PC-3 (cell line): ENCODE measurements around the gene CSF2RB. TPM values are rescaled to one million over a fixed set of nuclear protein-coding genes. Genes with fewer than 3 reads are reported as not detected.

ENCODE experiments used
- ATAC-seq: fragments of 200-7000 bp; cut with Tn5 transposase; 2 replicates; pipeline ENCODE4 v1.9.1; 2020; ENCODE audit warnings: mild to moderate bottlenecking, moderate library complexity
- BruUV-seq: library from RNA; stranded (reverse); fragments of 400-500 nt; replicated peaks from 2 replicates; lab custom pipeline; 2021; lab: Mats Ljungman, UMichigan
- CTCF ChIA-PET: fragments of 300-600 bp; sonication (Branson Sonifier 250); formaldehyde crosslinking; loops from one replicate; lab custom pipeline; 2022; ENCODE audit warnings: antibody characterized with exemption; lab: Charles Lee
- POLR2A ChIA-PET: fragments of 300-600 bp; sonication (Branson Sonifier 250); formaldehyde crosslinking; loops from one replicate; lab custom pipeline; 2022; ENCODE audit warnings: antibody characterized with exemption; ENCODE audit not compliant: unreplicated experiment; lab: Charles Lee
- DNase-seq: peaks from one replicate; pipeline ENCODE4 v3.0.0-alpha.2; 2015
- H2AFZ ChIP-seq: fragments of 300-600 bp; sonication (generic); 2 replicates; pipeline ENCODE4 v1.6.0; 2016; ENCODE audit warnings: antibody characterized with exemption, low read length
- H3F3A ChIP-seq: fragments of 300-600 bp; sonication (generic); one replicate; pipeline ENCODE4 v1.6.0; 2017; ENCODE audit warnings: antibody characterized with exemption, low read length, control low read depth, mild to moderate bottlenecking; ENCODE audit not compliant: unreplicated experiment
- H3K27ac ChIP-seq: fragments of 300-600 bp; sonication (generic); 2 replicates; pipeline ENCODE4 v1.5.1; 2016; ENCODE audit warnings: mild to moderate bottlenecking, low read length
- H3K27me3 ChIP-seq: fragments of 300-600 bp; sonication (generic); 2 replicates; pipeline ENCODE4 v1.6.1; 2016; ENCODE audit warnings: low read length, mixed read lengths
- H3K36me3 ChIP-seq: fragments of 300-600 bp; sonication (generic); 2 replicates; pipeline ENCODE4 v1.6.1; 2016; ENCODE audit warnings: low read depth, mixed run types, low read length, mixed read lengths
- H3K4me1 ChIP-seq: fragments of 300-600 bp; sonication (generic); 2 replicates; pipeline ENCODE4 v1.5.1; 2016; ENCODE audit warnings: low read length; ENCODE audit not compliant: insufficient read depth
- H3K4me2 ChIP-seq: fragments of 300-600 bp; sonication (generic); 2 replicates; pipeline ENCODE4 v1.6.0; 2016; ENCODE audit warnings: low read length
- H3K4me3 ChIP-seq: fragments of 300-600 bp; sonication (generic); 2 replicates; pipeline ENCODE4 v1.5.1; 2016; ENCODE audit warnings: mild to moderate bottlenecking, low read length, mixed read lengths
- H3K79me2 ChIP-seq: fragments of 300-600 bp; sonication (generic); 2 replicates; pipeline ENCODE4 v1.6.1; 2017; ENCODE audit warnings: low read length, mixed read lengths
- H3K9ac ChIP-seq: fragments of 300-600 bp; sonication (generic); 2 replicates; pipeline ENCODE4 v1.6.0; 2016; ENCODE audit warnings: mild to moderate bottlenecking, low read length
- H3K9me2 ChIP-seq: fragments of 300-600 bp; sonication (generic); replicated peaks from 2 replicates; pipeline ENCODE4 v1.6.1; 2016; ENCODE audit warnings: mixed run types, low read length, mixed read lengths
- H3K9me3 ChIP-seq: fragments of 300-600 bp; sonication (generic); 2 replicates; pipeline ENCODE4 v1.6.1; 2016; ENCODE audit warnings: low read length, mixed read lengths
- H4K20me1 ChIP-seq: fragments of 300-600 bp; sonication (generic); 2 replicates; pipeline ENCODE4 v1.6.1; 2016; ENCODE audit warnings: low read length, mixed read lengths
- CTCF ChIP-seq: fragments of 300-600 bp; sonication (generic); conservative IDR thresholded peaks from 2 replicates; pipeline ENCODE4 v1.5.1; 2017; ENCODE audit warnings: antibody characterized with exemption, low read depth, mild to moderate bottlenecking, low read length
- EZH2 ChIP-seq: fragments of 300-600 bp; sonication (generic); IDR thresholded peaks from one replicate; pipeline ENCODE4 v1.6.1; 2017; ENCODE audit warnings: antibody characterized with exemption, mild to moderate bottlenecking, low read length; ENCODE audit not compliant: unreplicated experiment
- EZH2phosphoT487 ChIP-seq: fragments of 300-600 bp; sonication (generic); IDR thresholded peaks from 2 replicates; pipeline ENCODE4 v1.6.1; 2018; ENCODE audit warnings: mild to moderate bottlenecking, antibody characterized with exemption, low read length, borderline replicate concordance
- intact Hi-C: fragments of 100-400 bp; cut with micrococcal nuclease; formaldehyde crosslinking; loops from 2 replicates; pipeline ENCODE4 v1.9.0; 2023
- total RNA-seq: library from RNA; depleted of rRNA; stranded (reverse); fragments of >200 nt; gene quantifications from 2 replicates; pipeline ENCODE4 v1.2.3, GENCODE V29; 2014

CSF2RB gene
- total RNA-seq, 1 experiment from 2014 or later: not detected

DNA sequence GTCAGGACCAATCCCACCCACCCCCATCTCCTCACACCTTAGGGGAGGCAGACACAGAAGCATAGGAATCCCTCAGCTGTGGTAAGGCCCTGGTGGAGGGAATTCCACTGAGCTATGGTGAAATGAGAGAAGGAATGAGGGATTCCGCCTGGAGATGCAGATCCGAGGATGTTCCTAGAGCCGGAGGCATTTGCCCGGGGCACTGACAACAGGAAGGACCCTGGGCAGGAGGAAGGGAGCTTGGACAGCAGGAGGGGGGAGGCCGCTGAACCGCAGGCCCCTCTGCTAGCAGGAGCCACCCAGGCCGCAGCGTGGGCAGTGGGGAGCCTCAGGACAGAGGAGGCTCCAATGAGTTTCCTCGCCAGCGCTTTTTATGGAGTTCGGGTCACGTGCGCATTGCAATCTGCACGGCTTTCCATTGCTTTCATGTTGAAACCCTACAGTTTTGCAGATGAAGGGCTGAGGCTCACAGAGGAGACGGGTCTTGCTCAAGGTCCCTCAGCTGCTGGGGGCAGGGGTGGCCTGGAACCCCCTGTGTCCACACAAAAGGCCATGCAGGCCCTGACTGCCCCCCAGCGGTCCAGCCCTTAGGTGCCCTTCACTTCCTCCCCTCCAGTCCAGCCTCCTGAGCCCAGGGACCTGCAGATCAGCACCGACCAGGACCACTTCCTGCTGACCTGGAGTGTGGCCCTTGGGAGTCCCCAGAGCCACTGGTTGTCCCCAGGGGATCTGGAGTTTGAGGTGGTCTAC, 15.5 kb downstream of the CSF2RB start:
- intact Hi-C loops: no loop called here

GRCh38 chr22:36929621-36930020, 16.2 kb downstream of the CSF2RB start:
- no peaks in the 10 kb centered on the region for H4K20me1 ChIP-seq
- 0 out of 2 replicates have a peak, but pooled peaks cover 9% of the 10 kb centered on the region for H3K27me3 ChIP-seq
- TF ChIP-seq EZH2phosphoT487 (no peak), CTCF (no peak), EZH2 (no peak)
- H3K4me3 ChIP-seq: no peak overlapping the region
- no peaks in the 10 kb centered on the region for H3K9me2 ChIP-seq
- no peaks in the 10 kb centered on the region for H3K79me2 ChIP-seq
- no peak overlapping the region for H3K4me2 ChIP-seq
- CTCF ChIA-PET: no interaction called here
- DNase-seq (no peak), ATAC-seq (no peak)
- no TSS peak for BruUV-seq
- H3F3A ChIP-seq: no peaks in the 10 kb centered on the region
- H2AFZ ChIP-seq: no peak overlapping the region
- H3K27ac ChIP-seq: no peak overlapping the region
- no peak overlapping the region for H3K9ac ChIP-seq
- H3K36me3 ChIP-seq: no peaks in the 10 kb centered on the region
- POLR2A ChIA-PET: no interaction called here
- intact Hi-C loops: no loop called here
- no peaks in the 10 kb centered on the region for H3K9me3 ChIP-seq
- H3K4me1 ChIP-seq: no peaks in the 10 kb centered on the region

More for the DNA sequence above, 15.5 kb downstream of the CSF2RB start:
- Histone ChIP-seq H3F3A (no peaks in the 10 kb centered on the region), H3K4me2 (no peak overlapping the region), H4K20me1 (no peaks in the 10 kb centered on the region), H3K4me1 (no peaks in the 10 kb centered on the region), H3K79me2 (no peaks in the 10 kb centered on the region), H3K4me3 (no peak overlapping the region), H3K27ac (no peak overlapping the region), H3K9me2 (no peaks in the 10 kb centered on the region), H3K27me3 (0 out of 2 replicates have a peak, but pooled peaks cover 9% of the 10 kb centered on the region), H3K9ac (no peak overlapping the region), H3K36me3 (no peaks in the 10 kb centered on the region), H3K9me3 (no peaks in the 10 kb centered on the region), H2AFZ (no peak overlapping the region)
- ATAC-seq: no peak
- DNase-seq: no peak
- ChIA-PET CTCF (no interaction called here), POLR2A (no interaction called here)
- no peak for TF ChIP-seq EZH2
- no peak for TF ChIP-seq CTCF
- no TSS peak for BruUV-seq
